ENCODE measurements around the gene CRKL.

CRKL gene

DNA sequence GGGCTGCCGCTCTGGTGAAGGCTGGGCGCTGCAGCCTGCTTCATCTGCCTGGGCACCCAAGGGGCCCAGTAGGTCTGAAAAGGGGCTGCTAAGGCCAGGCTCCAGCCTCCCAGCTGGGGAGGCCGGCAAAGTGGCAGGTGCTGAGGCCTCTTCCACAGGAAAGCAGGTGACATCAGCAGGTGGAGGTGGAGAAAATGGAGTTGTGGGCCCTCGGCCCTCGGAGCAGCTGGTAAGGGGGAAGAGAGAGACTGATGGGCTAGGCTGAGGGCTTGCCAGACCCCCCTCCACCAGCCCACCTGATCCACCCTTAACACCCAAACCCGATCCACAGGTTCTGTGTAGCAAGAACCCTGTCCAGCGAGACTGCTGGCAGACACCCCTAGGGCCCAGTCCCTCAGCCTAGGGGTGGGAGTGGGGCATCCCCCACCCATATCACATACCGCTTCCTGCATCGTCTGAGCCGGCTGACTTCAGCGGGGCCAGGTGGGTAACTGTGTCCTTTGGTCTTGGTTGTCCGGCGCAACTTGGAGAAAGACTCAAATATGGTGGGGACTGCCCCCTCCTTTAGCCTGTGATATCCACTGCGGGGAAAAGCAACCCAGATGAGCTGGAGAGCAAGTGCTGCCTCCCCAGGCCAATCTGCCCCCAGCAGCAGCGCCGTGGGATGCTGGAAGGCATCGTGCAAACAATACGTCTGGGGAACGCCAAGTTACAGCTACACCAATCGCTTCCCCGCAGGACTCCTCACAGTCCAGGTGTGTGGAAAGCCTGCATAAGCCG is 83.2 kb downstream of the CRKL start:
- TF ChIP-seq CTCF (IDR thresholded peaks at IDR 0.05; ENCODE audit: low read depth, low read length, poor library complexity, severe bottlenecking) (no peak), EZH2phosphoT487 (IDR thresholded peaks at IDR 0.05; ENCODE audit: borderline replicate concordance, low read length) (no peak)
- H3F3A ChIP-seq (ENCODE audit: control insufficient read depth, insufficient read depth), result peaks cover 9% of the 10 kb centered on the region
- H3K79me2 ChIP-seq (ENCODE audit: control insufficient read depth, low read length), result peaks cover 35% of the 10 kb centered on the region
- H3K4me3 ChIP-seq (ENCODE audit: low read length), result peak overlapping the region; percentile 92
- no peaks in the 10 kb centered on the region for H3K9me2 ChIP-seq (replicated peaks; ENCODE audit: control insufficient read depth, low read length)
- H3K4me2 ChIP-seq (ENCODE audit: low read length), result peak overlapping the region; percentile 91
- peaks cover 28% of the 10 kb centered on the region for H3K4me1 ChIP-seq (ENCODE audit: control insufficient read depth, low read length)
- peaks cover 56% of the 10 kb centered on the region for H3K36me3 ChIP-seq (ENCODE audit: control insufficient read depth, low read length)
- H3K27me3 ChIP-seq (ENCODE audit: control insufficient read depth, low read length), result no peaks in the 10 kb centered on the region
- no peaks in the 10 kb centered on the region for H3K9me3 ChIP-seq (ENCODE audit: control insufficient read depth, insufficient read depth, low read length)
- no peaks in the 10 kb centered on the region for H4K20me1 ChIP-seq (ENCODE audit: control insufficient read depth, insufficient read depth, low read depth, low read length)
- H3K27ac ChIP-seq (ENCODE audit: low read depth, low read length), result peak overlapping the region; percentile 94

- Histone ChIP-seq H3K27me3 (ENCODE audit: control insufficient read depth, low read length) (no peaks in the 10 kb centered on the region), H3F3A (ENCODE audit: control insufficient read depth, insufficient read depth) (peaks cover 9% of the 10 kb centered on the region), H3K79me2 (ENCODE audit: control insufficient read depth, low read length) (peaks cover 35% of the 10 kb centered on the region), H4K20me1 (ENCODE audit: control insufficient read depth, insufficient read depth, low read depth, low read length) (no peaks in the 10 kb centered on the region), H3K9me2 (replicated peaks; ENCODE audit: control insufficient read depth, low read length) (no peaks in the 10 kb centered on the region), H3K4me1 (ENCODE audit: control insufficient read depth, low read length) (peaks cover 28% of the 10 kb centered on the region), H3K9me3 (ENCODE audit: control insufficient read depth, insufficient read depth, low read length) (no peaks in the 10 kb centered on the region), H3K4me3 (ENCODE audit: low read length) (peak overlapping the region; percentile 92), H3K36me3 (ENCODE audit: control insufficient read depth, low read length) (peaks cover 54% of the 10 kb centered on the region), H3K27ac (ENCODE audit: low read depth, low read length) (peak overlapping the region; percentile 94), H3K4me2 (ENCODE audit: low read length) (peak overlapping the region; percentile 91)
- no peak for TF ChIP-seq CTCF (IDR thresholded peaks at IDR 0.05; ENCODE audit: low read depth, low read length, poor library complexity, severe bottlenecking)
- no peak for TF ChIP-seq EZH2phosphoT487 (IDR thresholded peaks at IDR 0.05; ENCODE audit: borderline replicate concordance, low read length)
Measured at GRCh38 chr22:21000987-21001600, 83.9 kb downstream of the CRKL start.

DNA sequence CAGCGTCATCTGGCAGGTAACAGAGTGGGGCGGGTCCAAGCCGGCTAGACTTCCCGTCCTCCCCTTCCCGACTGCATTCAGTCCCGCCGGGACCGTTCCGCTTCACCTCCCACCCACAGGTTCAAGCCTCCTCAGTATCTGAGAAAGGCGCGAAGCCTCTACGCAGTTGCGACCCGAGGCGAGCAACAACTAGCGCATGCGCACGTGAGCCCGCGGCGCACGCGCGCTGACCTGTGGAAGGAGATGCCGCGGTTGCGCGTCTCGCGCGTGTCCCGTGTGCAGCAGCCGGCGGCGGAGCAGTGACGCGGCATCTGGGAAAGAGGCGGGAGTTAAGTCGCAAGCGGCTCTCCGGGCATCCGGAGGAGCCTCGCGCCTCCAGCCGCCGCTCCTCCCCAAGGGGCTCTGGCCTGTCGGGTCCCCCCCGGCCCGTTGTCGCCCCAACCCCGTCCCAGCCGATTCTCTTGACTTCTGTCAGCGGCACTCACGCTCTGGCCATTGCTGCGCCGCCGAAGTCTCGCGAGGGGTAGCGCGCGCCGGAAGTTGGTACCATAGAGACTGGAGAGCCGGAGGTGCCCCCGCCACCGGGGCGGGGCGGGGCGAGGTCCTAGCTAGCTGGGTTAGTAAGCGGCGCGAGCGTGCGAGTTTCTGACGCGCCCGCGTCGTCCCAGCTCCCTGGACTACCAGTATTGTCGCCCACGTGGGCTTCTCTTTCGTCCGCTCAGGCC is 84.6 kb downstream of the CRKL start, which contains the start of gene THAP7:
Gene THAP7, minus strand, starts transcription at position 518 of the 725 bp plus-strand sequence. Its CDS starts 207 bp downstream, at position 311.
- Histone ChIP-seq H3K9me2 (replicated peaks; ENCODE audit: control insufficient read depth, low read length) (no peaks in the 10 kb centered on the region), H3K9me3 (ENCODE audit: control insufficient read depth, insufficient read depth, low read length) (no peaks in the 10 kb centered on the region), H3K4me1 (ENCODE audit: control insufficient read depth, low read length) (peaks cover 28% of the 10 kb centered on the region), H3K27ac (ENCODE audit: low read depth, low read length) (peak within 1 kb of the TSS; percentile 94), H4K20me1 (ENCODE audit: control insufficient read depth, insufficient read depth, low read depth, low read length) (no peaks in the 10 kb centered on the region), H3F3A (ENCODE audit: control insufficient read depth, insufficient read depth) (peaks cover 9% of the 10 kb centered on the region), H3K4me2 (ENCODE audit: low read length) (peak within 1 kb of the TSS; percentile 91), H3K79me2 (ENCODE audit: control insufficient read depth, low read length) (peaks cover 35% of the 10 kb centered on the region), H3K27me3 (ENCODE audit: control insufficient read depth, low read length) (no peaks in the 10 kb centered on the region), H3K4me3 (ENCODE audit: low read length) (peak within 1 kb of the TSS; percentile 92), H3K36me3 (ENCODE audit: control insufficient read depth, low read length) (peaks cover 47% of the 10 kb centered on the region)
- no peak for TF ChIP-seq EZH2phosphoT487 (IDR thresholded peaks at IDR 0.05; ENCODE audit: borderline replicate concordance, low read length)
- TF ChIP-seq CTCF (IDR thresholded peaks at IDR 0.05; ENCODE audit: low read depth, low read length, poor library complexity, severe bottlenecking), result no peak
